Subcutaneous abdominal adipose tissue (tissue), 5 donors: ENCODE measurements around the gene LHX1.

ENCODE experiments used
- H3K27ac ChIP-seq: one replicate; pipeline ENCODE4 v1.7.0; 2013; ENCODE audit warnings: low read depth, mild to moderate bottlenecking, inconsistent platforms, low read length, moderate library complexity
- H3K27me3 ChIP-seq, 5 donors: one replicate each; pipeline ENCODE4 v1.7.0; 2013; ENCODE audit warnings: low read length in 5 of 5, inconsistent platforms in 1 of 5; ENCODE audit not compliant: control insufficient read depth in 5 of 5, insufficient read depth in 4 of 5
- H3K36me3 ChIP-seq, 5 donors: one replicate each; pipeline ENCODE4 v1.7.0; 2013; ENCODE audit warnings: low read length in 5 of 5; ENCODE audit not compliant: control insufficient read depth in 5 of 5, insufficient read depth in 5 of 5
- H3K4me1 ChIP-seq, 5 donors: one replicate each; pipeline ENCODE4 v1.7.0; 2013; ENCODE audit warnings: low read length in 5 of 5, mild to moderate bottlenecking in 3 of 5, moderate library complexity in 1 of 5; ENCODE audit not compliant: control insufficient read depth in 5 of 5, insufficient read depth in 5 of 5
- H3K4me3 ChIP-seq, 5 donors: one replicate each; pipeline ENCODE4 v1.7.0; 2013; ENCODE audit warnings: low read length in 5 of 5, low read depth in 1 of 5
- H3K9ac ChIP-seq, 5 donors: one replicate each; pipeline ENCODE4 v1.7.0; 2013; ENCODE audit warnings: low read length in 5 of 5, mild to moderate bottlenecking in 4 of 5, moderate library complexity in 3 of 5
- H3K9me3 ChIP-seq, 5 donors: one replicate each; pipeline ENCODE4 v1.7.0; 2013; ENCODE audit warnings: low read length in 5 of 5; ENCODE audit not compliant: control insufficient read depth in 5 of 5
- donor health status: healthy.
- donor health status: healthy.
- donor health status: healthy.
- donor health status: healthy.
- donor health status: healthy.

Gene LHX1

DNA sequence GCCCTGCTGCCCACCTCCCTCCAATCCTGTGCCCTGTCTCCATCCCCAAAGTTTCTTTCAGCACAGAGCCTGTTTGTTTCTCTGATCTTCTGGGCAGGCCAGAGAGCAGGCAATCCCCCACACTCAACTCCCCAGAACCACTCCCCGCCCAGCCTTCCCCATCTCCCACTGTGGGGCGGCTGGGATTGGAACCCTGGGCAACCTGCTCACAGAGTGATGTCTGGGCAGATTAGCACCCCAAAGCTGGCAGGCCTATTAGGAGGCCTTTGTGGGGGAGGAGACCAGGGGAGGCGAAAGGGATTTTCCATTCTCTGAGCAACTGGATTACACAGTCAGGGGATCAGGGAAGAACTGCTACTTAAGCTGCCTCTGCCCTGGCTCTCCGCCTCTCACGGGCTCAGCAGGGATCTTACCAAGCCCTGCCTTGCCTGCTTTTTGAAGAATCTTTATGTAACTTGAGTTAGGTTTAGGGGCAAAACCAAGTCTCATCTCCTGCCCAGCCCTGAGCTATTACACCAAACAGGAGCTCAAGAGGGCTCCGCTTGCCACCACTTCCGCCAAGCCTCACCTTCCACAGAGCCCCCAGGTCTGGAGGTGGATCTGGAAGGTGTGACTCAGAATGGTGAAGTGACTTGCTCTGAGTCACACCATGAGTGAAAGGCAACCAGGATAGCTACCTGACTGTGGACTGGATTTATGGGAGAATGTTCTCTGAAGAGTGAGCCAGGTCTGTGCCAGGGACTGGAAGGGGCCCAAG is 16.0 kb upstream of the LHX1 start:
- H3K36me3 ChIP-seq: no peaks in the 10 kb centered on the region
- H3K4me3 ChIP-seq: no peak overlapping the region
- H3K27ac ChIP-seq: no peak overlapping the region
- H3K4me1 ChIP-seq: no peaks in the 10 kb centered on the region
- peaks cover 31 to 59% (median 48%) of the 10 kb centered on the region in 5 donors for H3K27me3 ChIP-seq
- H3K9me3 ChIP-seq: no peaks in the 10 kb centered on the region
- H3K9ac ChIP-seq: no peak overlapping the region

GRCh38 chr17:36922175-36922574 is 15.1 kb upstream of the LHX1 start:
- H3K4me3 ChIP-seq: no peak overlapping the region
- no peak overlapping the region for H3K9ac ChIP-seq
- no peaks in the 10 kb centered on the region for H3K36me3 ChIP-seq
- H3K9me3 ChIP-seq: no peaks in the 10 kb centered on the region
- H3K4me1 ChIP-seq: no peaks in the 10 kb centered on the region
- peaks cover 31 to 59% (median 49%) of the 10 kb centered on the region in 5 donors for H3K27me3 ChIP-seq
- no peak overlapping the region for H3K27ac ChIP-seq

- Histone ChIP-seq H3K9ac (no peak overlapping the region), H3K27ac (no peak overlapping the region), H3K4me3 (no peak overlapping the region), H3K4me1 (peaks cover 0 to 9% (median 7%) of the 10 kb centered on the region in 5 donors), H3K27me3 (peaks cover 24 to 70% (median 57%) of the 10 kb centered on the region in 5 donors), H3K9me3 (no peaks in the 10 kb centered on the region), H3K36me3 (no peaks in the 10 kb centered on the region)
Observed at GRCh38 chr17:36923814-36924221, 13.5 kb upstream of the LHX1 start.

DNA sequence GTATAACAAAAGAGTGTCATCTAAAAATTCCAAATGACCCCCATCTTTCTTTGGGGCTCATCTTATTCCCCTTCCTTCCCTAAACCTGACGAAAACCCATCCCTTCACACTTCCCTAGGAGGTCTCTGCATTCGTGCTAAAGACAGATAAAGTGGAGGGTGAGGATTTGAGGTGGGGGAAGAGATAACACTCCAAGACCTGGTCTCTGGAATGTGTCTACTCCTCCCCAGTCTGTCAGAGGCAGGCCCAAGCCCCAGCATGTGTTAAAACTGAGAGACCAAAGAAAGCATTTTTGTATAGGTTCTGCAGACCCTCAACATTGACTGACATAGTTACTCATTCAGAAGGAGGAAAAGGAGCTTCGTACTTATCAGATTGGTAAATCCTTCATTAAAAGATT is 11.0 kb upstream of the LHX1 start:
- H3K36me3 ChIP-seq: no peaks in the 10 kb centered on the region
- no peaks in the 10 kb centered on the region for H3K9me3 ChIP-seq
- no peak overlapping the region for H3K9ac ChIP-seq
- no peak overlapping the region for H3K4me3 ChIP-seq
- peaks cover 0 to 11% (median 7%) of the 10 kb centered on the region in 5 donors for H3K4me1 ChIP-seq
- H3K27ac ChIP-seq: no peak overlapping the region
- H3K27me3 ChIP-seq: peaks cover 31 to 71% (median 66%) of the 10 kb centered on the region in 5 donors

DNA sequence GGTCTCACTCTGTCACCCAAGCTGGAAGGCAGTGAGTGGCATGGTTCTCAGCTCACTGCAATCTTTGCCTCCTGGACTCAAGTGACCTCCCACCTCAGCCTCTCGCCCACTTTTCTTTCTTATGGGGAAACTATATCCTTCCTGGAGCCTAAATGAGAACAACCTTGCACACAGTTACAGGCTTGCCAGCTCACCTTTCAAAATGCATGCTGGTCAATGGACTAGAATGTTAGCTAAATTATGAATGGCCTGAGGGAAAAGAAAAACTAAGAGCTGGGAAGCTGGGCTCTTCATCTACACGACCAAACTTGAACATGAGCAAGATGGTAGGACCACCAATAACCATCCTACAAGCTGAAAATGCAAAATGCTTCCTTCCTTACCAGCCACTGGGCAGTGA is 10.6 kb upstream of the LHX1 start:
- H3K27me3 ChIP-seq: peaks cover 32 to 71% (median 66%) of the 10 kb centered on the region in 5 donors
- H3K9me3 ChIP-seq: no peaks in the 10 kb centered on the region

DNA sequence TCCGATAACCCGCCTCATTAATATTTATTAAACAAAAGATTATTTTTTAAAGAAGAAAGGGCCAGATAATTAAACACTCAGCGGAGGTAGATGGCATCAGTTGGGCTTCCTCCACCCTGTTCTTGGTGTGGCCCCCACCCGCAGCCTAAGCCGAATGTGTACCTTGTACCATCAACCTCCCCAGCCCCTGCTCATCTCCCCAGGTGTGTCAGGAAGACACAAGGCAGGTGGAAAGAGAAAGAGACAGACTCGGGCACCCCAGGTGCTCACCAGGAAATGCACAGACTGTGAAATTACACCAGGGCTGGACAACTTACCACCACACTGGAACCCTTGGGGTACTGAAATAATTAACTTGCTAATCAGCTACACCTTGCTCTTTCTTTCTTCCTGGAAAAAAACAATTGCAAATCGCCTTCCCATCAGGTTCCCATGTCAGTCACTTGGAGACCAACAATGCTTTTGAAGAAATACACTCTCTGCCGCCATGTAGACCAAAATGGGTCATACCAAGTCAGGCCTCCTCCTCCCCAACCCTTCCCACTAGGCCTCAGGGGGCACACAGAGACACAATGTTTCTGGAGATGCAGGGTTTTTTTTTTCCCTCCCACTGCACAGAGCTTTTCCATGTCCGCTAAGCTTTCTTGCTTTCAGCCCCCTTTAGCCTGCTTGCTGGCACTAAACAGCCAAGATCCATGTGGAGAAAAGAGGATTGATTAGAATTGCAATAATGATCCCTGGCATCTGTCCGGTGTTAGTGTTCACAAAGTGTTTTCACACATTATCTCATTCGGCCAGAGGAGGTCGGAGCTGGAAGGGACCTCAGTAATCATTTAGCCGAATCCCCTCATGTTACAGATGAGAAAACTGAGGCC is 8.6 kb upstream of the LHX1 start:
- Histone ChIP-seq H3K9ac (no peak overlapping the region), H3K4me1 (peaks cover 2 to 34% (median 28%) of the 10 kb centered on the region in 5 donors), H3K4me3 (peak overlapping the region in 1 of 5 donors; percentile 16), H3K27me3 (peaks cover 39 to 81% (median 69%) of the 10 kb centered on the region in 5 donors), H3K9me3 (no peaks in the 10 kb centered on the region), H3K36me3 (no peaks in the 10 kb centered on the region), H3K27ac (no peak overlapping the region)

More for the DNA sequence above, 10.6 kb upstream of the LHX1 start:
- Histone ChIP-seq H3K9ac (no peak overlapping the region), H3K4me3 (no peak overlapping the region), H3K36me3 (no peaks in the 10 kb centered on the region), H3K27ac (no peak overlapping the region), H3K4me1 (peaks cover 0 to 15% (median 9%) of the 10 kb centered on the region in 5 donors)

- H3K36me3 ChIP-seq: no peaks in the 10 kb centered on the region
- H3K27me3 ChIP-seq: peaks cover 52 to 91% (median 80%) of the 10 kb centered on the region in 5 donors
- no peak overlapping the region for H3K27ac ChIP-seq
- H3K4me1 ChIP-seq: peaks cover 3 to 47% (median 41%) of the 10 kb centered on the region in 5 donors
- no peaks in the 10 kb centered on the region for H3K9me3 ChIP-seq
- H3K4me3 ChIP-seq: no peak overlapping the region
- no peak overlapping the region for H3K9ac ChIP-seq
Observed at GRCh38 chr17:36929851-36930582, 7.3 kb upstream of the LHX1 start.

DNA sequence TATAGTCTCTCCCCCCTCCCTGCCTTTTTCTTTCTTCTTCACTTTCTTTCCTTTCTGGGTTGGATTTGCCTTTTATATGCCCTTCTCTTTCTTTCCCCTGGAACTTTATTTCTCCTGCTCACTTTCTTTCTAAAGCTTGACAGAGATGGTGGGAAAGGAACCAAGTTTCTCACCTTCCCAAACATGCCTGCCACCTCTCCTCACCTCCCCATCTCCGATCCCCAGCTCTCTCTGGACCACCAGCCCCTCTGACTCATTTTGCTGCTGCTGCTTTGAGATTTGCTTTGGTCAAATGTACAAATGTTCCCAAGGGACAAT is 6.7 kb upstream of the LHX1 start:
- peaks cover 3 to 52% (median 46%) of the 10 kb centered on the region in 5 donors for H3K4me1 ChIP-seq
- no peak overlapping the region for H3K9ac ChIP-seq
- H3K27ac ChIP-seq: no peak overlapping the region
- H3K9me3 ChIP-seq: no peaks in the 10 kb centered on the region
- no peaks in the 10 kb centered on the region for H3K36me3 ChIP-seq
- H3K4me3 ChIP-seq: no peak overlapping the region
- H3K27me3 ChIP-seq: peaks cover 57 to 92% (median 84%) of the 10 kb centered on the region in 5 donors

DNA sequence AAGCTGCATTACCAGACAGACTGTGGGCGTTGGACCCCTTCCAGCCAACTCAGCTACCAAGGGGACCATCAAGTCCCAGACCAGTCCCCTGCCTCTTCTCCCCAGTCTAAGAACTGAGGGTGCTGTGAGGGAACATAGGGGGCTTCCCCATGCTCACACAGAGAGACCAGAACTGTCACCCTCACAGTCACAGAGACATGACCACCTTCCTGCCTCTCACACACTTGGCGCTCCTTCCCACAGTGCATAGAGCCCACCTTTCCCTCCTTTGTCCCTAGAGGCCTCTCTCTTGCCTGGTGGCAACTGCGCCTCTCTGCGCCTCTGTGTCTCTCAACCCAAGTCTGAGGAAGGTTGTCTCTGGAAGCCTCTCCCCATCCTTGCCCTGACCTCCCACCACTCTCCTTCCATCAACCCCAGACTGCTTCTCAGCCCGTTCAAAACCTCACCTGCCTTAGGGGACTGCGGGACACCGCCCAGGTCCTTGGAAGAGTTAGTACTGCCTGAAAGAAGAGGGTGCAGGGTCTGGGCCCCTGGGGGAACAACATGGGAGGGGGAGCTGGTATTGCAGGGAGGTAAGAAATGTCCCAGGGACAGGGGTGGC is 6.1 kb upstream of the LHX1 start:
- Histone ChIP-seq H3K36me3 (no peaks in the 10 kb centered on the region), H3K4me1 (peaks cover 3 to 59% (median 53%) of the 10 kb centered on the region in 5 donors), H3K27me3 (peaks cover 61 to 95% (median 87%) of the 10 kb centered on the region in 5 donors)

More for the DNA sequence above, 6.1 kb upstream of the LHX1 start:
- Histone ChIP-seq H3K4me3 (no peak overlapping the region), H3K9ac (no peak overlapping the region), H3K27ac (no peak overlapping the region), H3K9me3 (no peaks in the 10 kb centered on the region)
